HG03378 (cell line): ENCODE results near the gene ERICH2.

ENCODE experiments used
- ATAC-seq: cut with Tn5 transposase; IDR thresholded peaks from one replicate; pipeline ENCODE4 v1.9.1; 2021; ENCODE audit warnings: mild to moderate bottlenecking, moderate library complexity; ENCODE audit not compliant: unreplicated experiment

ERICH2 gene

GRCh38 chr2:170836027-170836426, 65.8 kb downstream of the ERICH2 start:
- no peak for ATAC-seq

GRCh38 chr2:170840717-170841210, 70.6 kb downstream of the ERICH2 start:
- no peak for ATAC-seq

GRCh38 chr2:170842785-170843184, 72.6 kb downstream of the ERICH2 start:
- ATAC-seq = no peak

GRCh38 chr2:170843656-170844055, 73.5 kb downstream of the ERICH2 start:
- no peak for ATAC-seq

DNA sequence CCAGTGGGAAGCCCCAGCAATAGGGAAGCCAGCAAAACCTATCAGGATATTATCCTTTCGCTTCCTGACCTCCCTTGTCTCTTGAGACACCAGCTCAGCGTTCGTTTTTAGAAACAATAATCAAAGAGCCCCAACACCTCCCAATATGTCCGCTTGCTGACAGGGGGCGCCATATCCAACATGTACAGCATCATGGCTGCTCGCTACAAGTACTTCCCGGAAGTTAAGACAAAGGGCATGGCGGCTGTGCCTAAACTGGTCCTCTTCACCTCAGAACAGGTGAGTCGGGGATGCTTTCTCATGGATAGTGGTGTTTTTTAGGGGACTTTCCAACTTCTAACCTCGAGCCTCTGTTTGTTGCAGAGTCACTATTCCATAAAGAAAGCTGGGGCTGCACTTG, 75.2 kb downstream of the ERICH2 start:
- no peak for ATAC-seq

- ATAC-seq = no peak
Observed at GRCh38 chr2:170846314-170846713, 76.1 kb downstream of the ERICH2 start.

GRCh38 chr2:170847716-170848115, 77.5 kb downstream of the ERICH2 start:
- no peak for ATAC-seq
